ENCODE data around the gene KCNQ2. TPM values are rescaled to one million over a fixed set of nuclear protein-coding genes. Genes with fewer than 3 reads are reported as not detected.

The KCNQ2 gene
- total RNA-seq, 4 donors from 2014 or later: not detected

DNA sequence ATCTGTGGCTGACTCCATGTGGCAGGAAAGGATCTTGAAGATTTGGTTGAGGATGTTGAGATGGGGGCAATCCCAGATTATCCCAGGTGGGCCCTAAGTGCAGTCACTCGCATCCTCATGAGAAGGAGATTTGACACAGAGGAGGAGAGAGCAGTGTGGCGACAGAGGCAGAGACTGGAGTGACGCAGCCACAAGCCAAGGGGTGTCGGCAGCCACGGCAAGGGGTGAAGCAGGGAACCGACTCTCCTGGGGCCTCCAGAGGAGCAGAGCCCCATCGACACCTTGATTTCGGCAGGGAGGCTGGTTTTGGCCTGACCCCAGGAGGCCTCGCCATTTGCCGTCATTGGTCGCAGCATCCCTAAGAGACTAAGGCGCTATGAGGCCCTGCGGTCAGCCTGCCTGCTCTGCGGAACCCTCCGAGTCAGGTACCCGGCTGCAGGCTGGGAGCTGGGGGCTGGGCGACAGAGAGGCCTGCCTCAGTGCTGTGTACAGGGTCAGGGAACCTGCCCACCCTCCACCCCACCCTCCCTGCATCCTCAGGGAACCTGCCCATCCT, 13.9 kb upstream of the KCNQ2 start:
- Histone ChIP-seq H3K4me1 (peaks cover 0 to 5% (median 0%) of the 10 kb centered on the region in 3 donors), H3K4me3 (no peak overlapping the region), H3K36me3 (no peaks in the 10 kb centered on the region), H3K27ac (no peak overlapping the region), H3K27me3 (peaks cover 0 to 100% (median 12%) of the 10 kb centered on the region in 4 donors), H3K9me3 (no peaks in the 10 kb centered on the region)
- DNase-seq: no peak
- intact Hi-C loops (cut with DNase I): no loop called here
- 69 to 89% methylated on average over 7 to 14 of the region's 17 CpGs for WGBS, 2 donors
- TF ChIP-seq, protein P1, sequence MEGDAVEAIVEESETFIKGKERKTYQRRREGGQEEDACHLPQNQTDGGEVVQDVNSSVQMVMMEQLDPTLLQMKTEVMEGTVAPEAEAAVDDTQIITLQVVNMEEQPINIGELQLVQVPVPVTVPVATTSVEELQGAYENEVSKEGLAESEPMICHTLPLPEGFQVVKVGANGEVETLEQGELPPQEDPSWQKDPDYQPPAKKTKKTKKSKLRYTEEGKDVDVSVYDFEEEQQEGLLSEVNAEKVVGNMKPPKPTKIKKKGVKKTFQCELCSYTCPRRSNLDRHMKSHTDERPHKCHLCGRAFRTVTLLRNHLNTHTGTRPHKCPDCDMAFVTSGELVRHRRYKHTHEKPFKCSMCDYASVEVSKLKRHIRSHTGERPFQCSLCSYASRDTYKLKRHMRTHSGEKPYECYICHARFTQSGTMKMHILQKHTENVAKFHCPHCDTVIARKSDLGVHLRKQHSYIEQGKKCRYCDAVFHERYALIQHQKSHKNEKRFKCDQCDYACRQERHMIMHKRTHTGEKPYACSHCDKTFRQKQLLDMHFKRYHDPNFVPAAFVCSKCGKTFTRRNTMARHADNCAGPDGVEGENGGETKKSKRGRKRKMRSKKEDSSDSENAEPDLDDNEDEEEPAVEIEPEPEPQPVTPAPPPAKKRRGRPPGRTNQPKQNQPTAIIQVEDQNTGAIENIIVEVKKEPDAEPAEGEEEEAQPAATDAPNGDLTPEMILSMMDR (IDR thresholded peaks at IDR 0.05): no peak
- no peak for TF ChIP-seq POLR2A (IDR thresholded peaks at IDR 0.05)

DNA sequence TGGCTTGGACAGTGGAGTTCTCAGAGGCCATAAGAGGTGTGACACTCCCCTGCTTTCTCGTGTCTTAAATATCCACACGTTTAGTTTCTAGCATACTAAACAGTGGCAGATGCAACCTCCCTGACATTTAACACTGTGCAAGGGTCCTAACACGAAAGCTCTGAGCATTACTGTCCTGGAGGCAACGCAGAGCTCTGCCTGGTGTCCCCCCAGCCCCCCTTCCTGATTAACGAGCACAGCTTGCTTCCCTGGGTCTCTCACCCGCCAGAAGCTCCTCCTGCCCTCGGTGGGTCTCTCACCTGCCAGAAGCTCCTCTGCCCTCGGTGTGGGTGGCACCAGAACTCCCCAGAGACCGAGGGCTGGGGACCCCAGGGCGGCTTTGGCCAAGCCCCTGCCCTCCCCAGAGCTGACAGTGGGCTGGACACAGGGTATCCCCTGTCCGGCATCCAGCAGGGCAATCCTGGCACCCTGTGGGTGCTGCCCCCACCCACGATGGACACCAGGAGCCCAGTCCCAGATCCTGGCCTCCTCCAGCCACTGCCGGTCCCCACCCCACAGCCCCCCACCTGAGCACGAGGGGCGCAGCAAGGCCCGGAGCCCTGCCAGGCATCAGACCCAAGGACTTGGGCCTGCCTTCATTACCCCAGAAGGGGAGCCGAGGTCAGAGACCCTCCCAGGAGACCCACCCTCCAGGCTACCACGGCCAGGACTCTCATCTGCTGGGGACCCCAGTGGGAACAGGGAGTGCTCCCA, 12.4 kb upstream of the KCNQ2 start:
- 11 to 29% methylated on average over 2 to 3 of the region's 18 CpGs for WGBS, 2 donors
- Histone ChIP-seq H3K9me3 (no peaks in the 10 kb centered on the region), H3K27me3 (peaks cover 0 to 100% (median 12%) of the 10 kb centered on the region in 4 donors), H3K36me3 (no peaks in the 10 kb centered on the region), H3K4me1 (peaks cover 0 to 5% (median 0%) of the 10 kb centered on the region in 3 donors), H3K27ac (no peak overlapping the region), H3K4me3 (no peak overlapping the region)
- intact Hi-C loops (cut with DNase I): no loop called here
- no peak for DNase-seq
- TF ChIP-seq, protein P1 (IDR thresholded peaks at IDR 0.05): no peak
- no peak for TF ChIP-seq POLR2A (IDR thresholded peaks at IDR 0.05)

DNA sequence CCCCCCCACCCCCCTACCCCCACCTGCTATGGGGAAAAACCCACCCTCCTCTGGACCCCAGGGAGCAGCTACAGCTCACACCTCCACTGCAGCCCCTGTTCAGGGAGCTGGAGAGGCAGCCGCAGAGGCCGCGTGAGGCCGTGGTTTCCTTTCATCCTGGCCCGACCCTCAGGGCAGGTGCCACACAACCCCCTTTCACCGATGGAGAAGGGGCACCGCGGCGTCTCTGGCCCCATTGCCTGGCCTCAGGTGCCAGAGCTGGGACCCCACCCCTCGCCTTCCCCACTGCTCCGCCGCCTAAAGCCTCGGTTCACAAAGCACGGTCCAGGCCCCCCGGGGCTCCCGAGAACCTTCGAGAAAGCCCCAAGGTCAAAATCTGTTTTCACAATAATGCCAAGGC, 11.8 kb upstream of the KCNQ2 start:
- DNase-seq: no peak
- intact Hi-C loops (cut with DNase I): no loop called here
- 43 to 57% methylated on average over 4 to 6 of the region's 17 CpGs for WGBS, 2 donors
- Histone ChIP-seq H3K4me1 (peaks cover 0 to 5% (median 0%) of the 10 kb centered on the region in 3 donors), H3K9me3 (no peaks in the 10 kb centered on the region), H3K27me3 (peaks cover 0 to 100% (median 12%) of the 10 kb centered on the region in 4 donors), H3K36me3 (no peaks in the 10 kb centered on the region), H3K27ac (no peak overlapping the region), H3K4me3 (no peak overlapping the region)
- TF ChIP-seq, protein P1 (IDR thresholded peaks at IDR 0.05): no peak
- no peak for TF ChIP-seq POLR2A (IDR thresholded peaks at IDR 0.05)

DNA sequence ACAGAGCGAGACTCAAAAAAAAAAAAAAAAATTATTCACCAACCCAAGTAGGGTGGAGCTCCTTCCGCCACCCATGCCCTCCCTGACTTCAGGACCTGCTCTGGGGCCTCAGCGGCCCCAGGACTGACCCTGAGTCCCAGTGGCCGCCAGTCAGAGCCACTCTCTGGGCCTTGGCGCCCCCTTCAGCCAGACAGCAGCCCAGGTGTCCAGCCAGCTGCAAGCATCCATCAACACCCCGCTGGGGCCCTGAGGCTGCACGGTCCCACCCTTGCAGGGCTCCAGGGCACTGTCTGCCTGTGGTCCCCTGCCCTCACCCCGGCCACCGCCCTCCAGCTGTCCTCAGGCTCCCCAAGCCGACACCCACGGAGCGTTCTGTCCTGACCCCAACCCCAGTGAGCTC, 11.4 kb upstream of the KCNQ2 start:
- peaks cover 0 to 5% (median 0%) of the 10 kb centered on the region in 3 donors for H3K4me1 ChIP-seq
- H3K27ac ChIP-seq: no peak overlapping the region
- no peak for DNase-seq
- TF ChIP-seq, protein P1 (IDR thresholded peaks at IDR 0.05): no peak
- no peak for TF ChIP-seq POLR2A (IDR thresholded peaks at IDR 0.05)
- intact Hi-C loops (cut with DNase I): no loop called here
- no peaks in the 10 kb centered on the region for H3K9me3 ChIP-seq
- no peak overlapping the region for H3K4me3 ChIP-seq
- no peaks in the 10 kb centered on the region for H3K36me3 ChIP-seq
- WGBS, 2 donors: 71 to 80% methylated on average over 4 of the region's 12 CpGs
- peaks cover 0 to 100% (median 12%) of the 10 kb centered on the region in 4 donors for H3K27me3 ChIP-seq

DNA sequence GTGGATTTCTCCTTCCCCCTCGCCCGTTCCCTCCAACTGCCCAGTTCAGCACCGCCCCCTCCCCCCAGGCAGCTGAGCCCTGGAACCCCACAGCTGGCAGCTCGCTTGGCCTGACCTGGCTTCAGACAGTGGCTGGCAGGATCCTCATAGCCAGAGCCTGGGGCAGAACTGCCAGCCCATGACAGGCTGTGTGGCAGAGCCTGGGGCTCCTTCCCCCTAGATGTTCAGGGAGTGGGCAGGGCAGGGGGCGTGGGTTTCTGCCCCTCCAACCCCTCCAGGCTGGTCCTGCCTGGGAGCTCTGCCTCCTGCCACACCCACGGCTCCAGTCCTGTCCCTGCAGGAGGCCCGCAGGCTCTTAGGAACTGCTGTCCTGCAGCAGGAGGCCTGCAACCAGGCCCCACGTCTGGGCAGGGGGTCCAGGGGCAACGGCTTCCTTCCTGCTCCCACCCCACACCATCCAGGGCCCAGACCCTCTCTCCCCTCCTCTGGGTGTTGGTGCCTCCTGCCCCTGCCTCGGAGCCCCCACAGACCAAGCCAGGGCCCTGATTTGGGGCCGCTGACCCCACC, 9.6 kb upstream of the KCNQ2 start:
- Histone ChIP-seq H3K36me3 (no peaks in the 10 kb centered on the region), H3K4me3 (no peak overlapping the region), H3K27me3 (peaks cover 0 to 100% (median under 1%) of the 10 kb centered on the region in 4 donors), H3K9me3 (no peaks in the 10 kb centered on the region), H3K27ac (no peak overlapping the region), H3K4me1 (no peaks in the 10 kb centered on the region)
- intact Hi-C loops (cut with DNase I): no loop called here
- 14% methylated on average over 1 of the region's 11 CpGs; no CpG with 5 or more reads in 1 of the 2 donors for WGBS, 2 donors
- DNase-seq: no peak
- TF ChIP-seq, protein P1 (IDR thresholded peaks at IDR 0.05): no peak
- no peak for TF ChIP-seq POLR2A (IDR thresholded peaks at IDR 0.05)
